Stimulated activated CD4-positive, alpha-beta T cell treated with anti-CD3 and anti-CD28 coated beads, Interleukin-15, amount 100 ng/mL, for 24 hours (primary cell): ENCODE data around the gene BAK1.

ENCODE experiments used
- DNase-seq: peaks from one replicate; pipeline ENCODE4 v3.0.0-alpha.2; 2020

BAK1 gene

DNA sequence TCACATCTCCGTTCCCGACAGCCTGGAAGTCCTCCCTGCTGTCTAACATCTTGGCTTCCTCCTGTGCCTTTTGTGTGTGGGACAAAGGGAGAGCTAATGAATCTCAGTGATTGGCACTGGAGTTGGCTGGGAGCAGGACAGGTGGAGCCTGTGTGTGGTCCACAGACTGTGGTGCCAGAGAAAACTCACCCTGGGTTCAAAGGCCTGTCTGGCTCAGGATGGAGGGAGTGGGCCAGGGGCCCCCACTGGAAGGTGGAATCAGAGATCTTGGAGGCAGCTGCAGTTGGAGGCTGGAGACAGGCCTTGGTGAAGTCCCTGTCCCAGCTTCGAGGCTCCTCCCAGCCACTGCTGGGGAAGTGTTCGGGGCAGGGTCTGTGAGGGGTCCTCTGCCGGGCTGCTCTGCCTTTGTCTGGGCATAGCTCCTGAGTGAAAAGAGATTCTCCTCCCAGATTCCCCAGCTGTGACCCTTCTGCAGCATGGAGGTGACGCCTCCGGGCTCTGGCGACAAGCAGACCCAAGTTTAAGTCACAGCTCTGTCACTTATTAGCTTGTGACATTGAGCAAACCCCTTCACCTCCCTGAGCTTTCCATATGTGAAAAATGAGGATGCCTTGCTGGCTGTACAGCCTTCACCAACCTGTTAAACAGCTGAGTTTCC, 27.2 kb upstream of the BAK1 start:
- no peak for DNase-seq

- no peak for DNase-seq
These were observed 26.6 kb upstream of the BAK1 start for GRCh38 chr6:33606642-33607041.

DNA sequence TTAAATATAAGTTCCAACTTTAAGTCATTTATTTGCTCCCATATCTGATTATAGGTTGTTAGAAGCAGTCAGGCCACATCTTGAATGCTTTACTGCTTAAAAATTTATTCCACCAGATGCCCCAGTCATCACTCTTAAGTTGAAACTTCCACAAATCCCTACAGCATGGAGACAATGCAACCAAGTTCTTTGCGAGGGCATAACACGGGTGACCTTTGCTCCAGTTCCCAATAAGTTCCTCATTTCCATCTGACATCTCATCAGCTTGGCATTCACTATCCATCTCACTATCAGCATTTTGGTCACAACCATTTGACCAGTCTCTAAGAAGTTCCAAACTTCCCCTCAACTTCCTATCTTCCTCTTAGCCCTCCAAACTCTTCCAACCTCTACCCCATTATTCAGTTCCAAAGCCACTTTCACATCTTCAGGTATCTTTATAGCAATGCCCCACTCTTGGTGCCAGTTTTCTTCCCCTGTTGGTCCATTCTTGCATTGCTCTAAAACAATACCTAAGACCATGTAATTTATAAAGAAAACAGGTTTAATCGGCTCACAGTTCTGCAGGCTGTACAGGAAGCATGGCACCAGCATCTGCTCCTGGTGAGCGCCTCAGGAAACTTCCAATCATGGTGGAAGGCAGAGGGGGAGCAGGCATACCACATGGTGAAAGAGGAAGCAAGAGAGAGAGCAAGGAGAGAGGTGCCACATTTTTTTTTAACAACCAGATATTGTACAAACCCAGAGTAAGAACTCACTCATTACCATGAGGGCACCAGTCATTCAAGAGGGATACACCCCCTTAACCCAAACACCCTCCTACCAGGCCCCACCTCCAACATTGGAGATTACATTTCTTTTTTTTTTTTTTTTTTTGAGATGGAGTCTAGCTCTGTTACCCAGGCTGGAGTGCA, 25.1 kb upstream of the BAK1 start:
- no peak for DNase-seq

DNA sequence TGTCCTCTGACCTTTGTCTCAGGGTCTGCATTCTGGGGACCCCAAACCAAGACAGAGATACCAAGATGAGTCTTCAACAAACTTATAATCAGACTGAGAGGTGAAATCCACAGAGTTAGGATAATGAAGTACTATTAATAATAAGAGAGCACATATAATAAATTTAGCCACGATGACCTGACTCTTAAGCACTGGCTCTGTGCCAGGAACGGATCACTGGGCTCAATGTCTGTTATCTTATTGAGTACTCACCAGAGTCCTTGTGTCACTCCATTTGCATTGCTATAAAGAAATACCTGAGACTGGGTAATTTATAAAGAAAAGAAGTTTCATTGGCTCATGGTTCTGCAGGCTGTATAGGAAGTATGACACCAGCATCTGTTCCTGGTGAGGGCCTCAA, 22.1 kb upstream of the BAK1 start:
- no peak for DNase-seq

DNA sequence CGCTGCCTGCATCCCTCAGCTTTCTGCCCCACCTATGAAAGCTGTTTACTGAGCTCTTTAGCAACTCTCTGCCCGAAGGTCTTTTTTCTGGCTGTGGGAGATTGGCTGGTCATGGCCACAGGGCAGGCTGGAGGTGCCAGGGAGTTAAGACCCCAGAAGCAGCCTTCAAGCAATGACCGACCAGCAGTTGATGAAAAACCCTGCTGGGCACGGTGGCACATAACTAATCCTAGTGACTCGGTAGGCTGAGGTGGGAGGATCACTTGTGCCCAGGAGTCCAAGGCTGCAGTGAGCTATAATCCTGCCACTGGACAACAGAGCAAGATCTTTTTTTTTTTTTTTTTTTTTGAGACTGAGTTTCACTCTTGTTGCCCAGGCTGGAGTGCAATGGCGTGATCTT, 20.7 kb upstream of the BAK1 start:
- DNase-seq, result no peak

DNA sequence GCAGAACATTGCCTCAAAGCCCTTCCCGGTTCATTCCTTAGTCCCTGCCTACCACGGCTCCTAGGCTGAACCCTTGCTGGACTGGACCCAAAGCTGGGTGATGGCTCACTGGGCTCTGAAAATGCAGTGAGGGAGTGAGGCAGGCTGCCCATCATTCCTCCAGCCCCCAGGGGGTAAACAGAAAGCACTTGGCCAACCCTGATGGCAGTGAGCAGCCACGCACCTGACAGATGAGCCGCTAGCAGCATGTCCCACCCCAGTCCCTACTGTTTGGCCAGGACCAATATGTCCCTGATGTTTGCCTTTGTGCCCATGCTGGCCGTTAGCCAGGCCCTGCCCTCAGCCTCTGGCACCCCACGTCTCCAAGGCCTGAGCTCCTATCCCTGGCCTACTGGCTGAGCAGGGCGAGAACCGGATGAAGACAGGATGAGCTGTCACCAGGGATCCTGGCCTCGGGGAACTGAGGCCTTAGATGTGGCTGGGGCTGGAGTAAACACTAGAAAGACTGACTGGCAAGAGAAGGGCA, 19.4 kb upstream of the BAK1 start:
- DNase-seq, result no peak

- no peak for DNase-seq
These were observed 17.7 kb upstream of the BAK1 start for GRCh38 chr6:33597551-33598322.

- DNase-seq, result peak; percentile 37
These were observed 16.8 kb upstream of the BAK1 start for GRCh38 chr6:33596894-33597293.

DNA sequence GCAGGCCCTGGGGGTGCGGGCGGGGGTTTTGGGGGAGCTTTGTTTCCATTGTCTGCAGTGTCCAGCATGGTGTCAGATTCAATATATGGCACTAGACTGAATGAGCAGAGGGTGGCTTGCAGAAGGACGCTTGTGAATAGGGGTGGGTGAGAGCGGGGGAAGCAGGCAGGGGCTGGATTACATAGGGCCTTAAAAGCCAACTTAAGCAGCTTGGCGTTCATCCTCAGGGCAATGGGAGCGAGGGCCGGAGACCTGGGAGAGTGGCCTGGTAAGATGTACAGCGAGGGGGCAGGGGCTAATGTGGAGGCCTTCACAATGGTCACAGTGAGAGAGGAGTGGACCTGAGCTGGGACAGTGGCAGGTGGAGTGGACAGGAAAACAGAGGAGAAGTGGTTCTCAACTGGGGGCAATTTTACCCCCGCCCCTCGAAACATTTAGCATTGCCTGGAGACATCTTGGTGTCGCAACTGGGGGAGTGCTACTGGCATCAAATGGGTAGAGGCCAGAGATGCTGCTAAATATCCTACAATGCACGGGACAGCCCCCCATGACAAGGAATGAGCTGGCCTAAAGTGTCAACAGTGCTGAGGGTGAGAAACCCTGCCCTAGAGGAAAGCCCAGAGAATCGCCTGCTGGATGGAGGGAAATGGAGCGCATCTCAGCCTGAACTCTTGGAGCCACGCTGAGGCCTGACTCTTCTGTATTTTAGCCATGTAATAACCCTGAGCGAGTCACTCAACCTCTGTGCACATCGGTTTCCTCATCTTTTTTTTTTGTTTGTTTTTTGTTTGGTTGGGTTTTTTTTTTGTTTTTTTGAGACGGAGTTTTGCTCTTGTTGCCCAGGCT, 15.1 kb upstream of the BAK1 start:
- DNase-seq, result no peak

GRCh38 chr6:33593414-33593727, 13.3 kb upstream of the BAK1 start:
- DNase-seq, result no peak

GRCh38 chr6:33592595-33593413, 12.7 kb upstream of the BAK1 start:
- peak; percentile 66 for DNase-seq

- no peak for DNase-seq
These were observed 12.2 kb upstream of the BAK1 start for GRCh38 chr6:33592280-33592594.

DNA sequence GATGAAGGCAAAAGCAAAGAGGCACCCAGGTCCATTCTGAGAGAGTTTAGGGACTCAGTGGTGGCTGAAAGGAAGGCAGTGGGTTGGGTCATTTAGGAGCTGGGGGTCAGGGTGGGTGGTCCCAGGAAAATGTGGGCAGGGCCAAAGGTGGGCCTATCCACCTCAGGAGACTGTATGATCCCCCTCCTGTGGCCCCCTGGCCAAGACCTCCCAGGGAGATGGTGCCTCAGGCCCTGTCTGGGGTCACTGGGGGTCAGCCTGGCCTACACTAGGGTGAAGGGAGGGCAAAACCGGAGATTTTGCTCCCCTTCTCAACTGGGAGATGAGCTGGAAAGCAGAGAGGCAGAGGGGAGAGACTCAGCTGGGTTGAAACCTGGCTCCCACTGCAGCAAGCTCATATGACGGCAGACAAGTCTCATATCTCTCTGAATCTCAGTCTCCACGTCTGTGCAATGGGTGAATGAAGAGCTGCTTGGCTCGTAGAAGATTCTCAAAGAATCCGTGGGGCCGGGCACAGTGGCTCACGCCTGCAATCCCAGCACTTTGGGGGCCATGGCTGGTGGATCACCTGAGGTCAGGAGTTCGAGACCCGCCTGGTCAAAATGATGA, 11.5 kb upstream of the BAK1 start:
- DNase-seq, result no peak

DNA sequence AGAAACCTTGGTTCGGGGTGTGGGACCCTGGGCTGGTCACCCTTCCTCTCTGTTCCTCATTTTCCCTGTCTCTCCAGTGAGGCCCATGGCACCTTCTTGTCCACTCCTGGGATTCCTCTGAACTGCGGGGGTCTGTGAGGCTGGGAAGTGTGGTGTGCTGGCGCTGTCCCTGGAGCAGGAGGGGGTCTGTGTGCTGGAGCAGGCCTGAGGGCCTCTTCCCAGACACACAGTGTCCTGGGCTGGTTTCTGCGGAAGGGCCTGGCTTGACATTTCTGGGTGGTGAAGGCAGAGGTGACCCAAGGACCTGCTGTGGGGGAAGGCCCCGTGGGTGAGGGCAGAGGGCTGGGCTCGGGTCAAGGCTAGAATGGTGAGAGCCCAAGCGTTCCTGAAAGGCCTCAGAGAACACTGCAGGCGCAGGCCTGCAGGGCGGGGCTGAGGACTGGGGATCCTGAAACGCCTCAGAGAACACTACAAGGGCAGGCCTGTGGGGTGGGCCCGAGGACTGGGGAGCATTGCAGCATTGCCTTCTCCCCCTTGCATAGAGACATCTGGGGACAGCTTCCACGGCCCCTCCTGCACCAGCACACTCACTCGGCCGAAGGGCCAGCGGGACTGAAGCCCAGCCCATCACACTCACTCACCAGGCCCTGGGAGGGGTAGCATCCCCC, 10.6 kb upstream of the BAK1 start:
- no peak for DNase-seq

DNA sequence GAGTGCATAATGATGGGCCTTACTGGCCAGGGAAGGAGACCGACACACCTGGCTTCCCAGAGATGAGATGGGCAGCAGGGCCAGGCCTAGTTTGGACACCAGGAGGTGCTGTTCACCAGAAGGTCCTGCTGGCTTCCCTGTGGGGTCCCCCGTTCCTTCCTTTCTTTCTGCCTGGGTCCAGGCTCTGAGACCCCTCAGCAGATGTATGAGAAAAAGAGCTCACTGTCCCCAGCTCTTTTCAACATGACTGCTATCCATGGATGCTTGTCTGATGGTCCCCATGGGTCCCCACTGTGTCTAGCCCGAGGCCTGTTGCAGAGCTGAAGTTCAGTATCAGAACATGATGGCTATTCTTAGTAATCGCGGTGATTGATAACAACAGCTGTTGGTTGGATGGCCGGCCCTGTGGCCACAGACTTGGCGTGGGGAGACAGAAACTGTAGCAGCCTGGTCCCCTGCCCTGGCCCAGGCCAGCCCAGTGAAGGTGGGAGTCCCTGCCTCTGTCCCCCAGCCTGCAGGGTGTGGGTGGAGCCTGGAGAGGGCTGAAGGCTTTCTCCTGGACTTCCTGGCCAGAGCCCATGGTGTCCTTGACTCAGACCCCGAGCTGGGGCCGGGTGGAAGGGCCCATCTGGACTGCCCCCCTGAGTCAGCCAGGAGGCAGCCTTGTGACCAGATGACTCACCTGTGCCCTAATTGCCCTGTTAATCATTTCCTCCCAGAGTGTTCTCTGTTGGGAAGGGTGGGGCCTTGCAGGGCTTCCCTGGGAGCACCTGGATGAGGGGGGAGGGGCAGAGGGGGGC, 9.9 kb upstream of the BAK1 start:
- DNase-seq, result peak; percentile 58

GRCh38 chr6:33589392-33589730, 9.3 kb upstream of the BAK1 start:
- no peak for DNase-seq

- no peak for DNase-seq
These were observed 8.8 kb upstream of the BAK1 start for GRCh38 chr6:33588894-33589293.

DNA sequence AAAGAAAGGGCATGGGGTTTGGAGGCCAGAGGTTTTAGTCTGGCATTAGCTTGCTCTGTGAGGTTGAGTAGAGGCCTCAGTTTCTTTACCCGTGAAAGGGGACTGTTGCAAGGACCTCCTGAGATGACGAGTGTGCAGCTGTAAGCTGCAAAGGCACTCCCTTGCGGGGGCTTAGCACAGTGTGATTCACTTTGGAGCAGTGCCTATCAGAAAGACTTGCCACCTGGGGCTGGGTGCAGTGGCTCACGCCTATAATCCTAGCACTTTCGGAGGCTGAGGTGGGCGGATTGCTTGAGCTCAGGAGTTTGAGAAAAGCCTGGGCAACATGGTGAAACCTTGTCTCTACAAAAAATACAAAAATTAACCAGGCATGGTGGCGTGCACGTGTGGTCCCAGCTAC, 7.5 kb upstream of the BAK1 start:
- DNase-seq, result no peak

- DNase-seq, result no peak
These were observed 6.1 kb upstream of the BAK1 start for GRCh38 chr6:33586108-33586640.
